Measurements from ENCODE around the gene TUBGCP3.

TUBGCP3 gene

GRCh38 chr13:112616586-112617362 lies 28.8 kb upstream of the TUBGCP3 start:
- DNase-seq, result peak in 1 of 2 donors; percentile 11

- no peak for DNase-seq
Observed at GRCh38 chr13:112615391-112615790, 27.4 kb upstream of the TUBGCP3 start.

GRCh38 chr13:112614835-112615234 lies 26.9 kb upstream of the TUBGCP3 start:
- no peak for DNase-seq

GRCh38 chr13:112608212-112608611 lies 20.3 kb upstream of the TUBGCP3 start:
- no peak for DNase-seq

GRCh38 chr13:112606109-112607001 lies 18.4 kb upstream of the TUBGCP3 start:
- peak; percentile 83 to 85 for DNase-seq

GRCh38 chr13:112605531-112605990 lies 17.6 kb upstream of the TUBGCP3 start:
- DNase-seq, result no peak

- no peak for DNase-seq
Observed at GRCh38 chr13:112603641-112604225, 15.8 kb upstream of the TUBGCP3 start.

- no peak for DNase-seq
Observed at GRCh38 chr13:112602189-112602588, 14.2 kb upstream of the TUBGCP3 start.

GRCh38 chr13:112601371-112601770 lies 13.4 kb upstream of the TUBGCP3 start:
- DNase-seq, result no peak

- no peak for DNase-seq
Observed at GRCh38 chr13:112596235-112596634, 8.3 kb upstream of the TUBGCP3 start.

GRCh38 chr13:112592647-112593046 lies 4.7 kb upstream of the TUBGCP3 start:
- DNase-seq, result no peak

- DNase-seq, result no peak
Observed at GRCh38 chr13:112592181-112592580, 4.2 kb upstream of the TUBGCP3 start.

- no peak for DNase-seq
Observed at GRCh38 chr13:112588490-112589297, 741 bp upstream of the TUBGCP3 start.

- peak; percentile 58 to 70 for DNase-seq
Observed at GRCh38 chr13:112587212-112587763, 665 bp downstream of the TUBGCP3 start.

- DNase-seq, result no peak
Observed at GRCh38 chr13:112586334-112586960, 1.5 kb downstream of the TUBGCP3 start.

GRCh38 chr13:112583592-112584277 lies 4.2 kb downstream of the TUBGCP3 start:
- peak; percentile 29 to 74 for DNase-seq

GRCh38 chr13:112582263-112582662 lies 5.7 kb downstream of the TUBGCP3 start:
- no peak for DNase-seq

- DNase-seq, result no peak
Observed at GRCh38 chr13:112580912-112581311, 7.0 kb downstream of the TUBGCP3 start.

GRCh38 chr13:112580211-112580610 lies 7.7 kb downstream of the TUBGCP3 start:
- no peak for DNase-seq

- DNase-seq, result no peak
Observed at GRCh38 chr13:112579310-112579843, 8.6 kb downstream of the TUBGCP3 start.

GRCh38 chr13:112576768-112577167 lies 11.2 kb downstream of the TUBGCP3 start:
- no peak for DNase-seq

Data from CD4-positive, alpha-beta T cell treated with Interleukin-1 beta for 1 hour (primary cell).